Progenitor cell of endocrine pancreas (in vitro differentiated cells): ENCODE data around the gene ZNF491. TPM values are rescaled to one million over a fixed set of nuclear protein-coding genes. Genes with fewer than 3 reads are reported as not detected.
"Not testable (repeated sequence)": the region's sequence is repeated elsewhere in the genome, so short reads cannot be mapped to it uniquely, and the experiment has no call there.

ENCODE experiments used
- DNase-seq: peaks from one replicate; pipeline ENCODE4 v3.0.0; 2021; ENCODE audit warnings: low spot score; ENCODE audit not compliant: unreplicated experiment
- H3K27ac Mint-ChIP-seq: 2 replicates; pipeline ENCODE4 v1.8.0; 2021; ENCODE audit warnings: mild to moderate bottlenecking, moderate library complexity, mixed read lengths
- H3K27me3 Mint-ChIP-seq: 2 replicates; pipeline ENCODE4 v1.8.0; 2021; ENCODE audit warnings: mixed read lengths
- H3K36me3 Mint-ChIP-seq: 2 replicates; pipeline ENCODE4 v1.8.0; 2022; ENCODE audit warnings: mixed read lengths; ENCODE audit not compliant: insufficient read depth
- H3K4me1 Mint-ChIP-seq: 2 replicates; pipeline ENCODE4 v1.8.0; 2021; ENCODE audit warnings: low read depth, mixed read lengths
- H3K4me3 Mint-ChIP-seq: 2 replicates; pipeline ENCODE4 v1.8.0; 2021; ENCODE audit warnings: low read depth, mild to moderate bottlenecking, moderate library complexity, mixed read lengths
- H3K9me3 Mint-ChIP-seq: 2 replicates; pipeline ENCODE4 v1.8.0; 2021; ENCODE audit warnings: low read depth, mixed read lengths
- total RNA-seq: library from RNA; stranded (reverse); gene quantifications from 2 replicates; pipeline ENCODE4 v1.2.1, GENCODE V29; 2021
- TF ChIP-seq, protein P1 (sequence below): fragments of 200-600 bp; sonication (generic); IDR thresholded peaks from one replicate; pipeline ENCODE4 v1.5.0; 2021; ENCODE audit warnings: antibody characterized with exemption, mild to moderate bottlenecking; ENCODE audit not compliant: unreplicated experiment

The ZNF491 gene
- total RNA-seq, 1 donor from 2014 or later: 6.5 TPM

DNA sequence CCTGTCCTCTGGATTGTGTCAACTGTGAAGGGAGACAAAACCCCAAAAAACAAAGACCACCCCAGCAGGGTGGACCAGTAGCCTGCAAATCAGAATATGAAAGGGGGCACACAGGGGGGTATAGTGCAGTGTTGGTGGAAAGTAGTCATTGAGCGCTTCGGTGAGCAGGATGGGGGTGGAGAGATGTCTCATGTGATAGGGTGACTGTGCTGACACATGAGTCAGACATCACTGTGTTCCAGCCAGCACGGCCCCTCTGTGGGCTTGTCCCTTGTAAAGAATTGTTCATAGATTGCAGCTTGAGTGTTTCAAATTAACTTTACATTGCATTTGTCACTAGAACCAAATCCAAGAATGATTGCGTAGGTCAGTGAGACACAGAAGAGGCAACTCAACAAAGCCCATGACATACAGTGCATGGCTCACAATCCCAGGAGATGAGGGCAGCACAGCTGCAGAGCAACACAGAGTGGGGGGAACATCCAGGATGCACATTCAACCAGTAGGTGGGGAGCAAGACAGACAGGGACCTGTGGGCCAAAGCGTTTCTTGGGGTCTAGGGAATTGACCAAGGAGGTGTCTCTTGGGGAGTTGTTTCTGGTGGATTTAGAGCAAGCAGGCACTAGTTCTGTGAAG, 23.3 kb downstream of the ZNF491 start:
- Mint-ChIP-seq H3K36me3 (peaks cover 69% of the 10 kb centered on the region), H3K27me3 (no peaks in the 10 kb centered on the region), H3K4me1 (no peaks in the 10 kb centered on the region), H3K4me3 (peak overlapping the region; percentile 18), H3K27ac (no peak overlapping the region), H3K9me3 (peaks cover 33% of the 10 kb centered on the region)
- no peak for DNase-seq
- TF ChIP-seq, protein P1, sequence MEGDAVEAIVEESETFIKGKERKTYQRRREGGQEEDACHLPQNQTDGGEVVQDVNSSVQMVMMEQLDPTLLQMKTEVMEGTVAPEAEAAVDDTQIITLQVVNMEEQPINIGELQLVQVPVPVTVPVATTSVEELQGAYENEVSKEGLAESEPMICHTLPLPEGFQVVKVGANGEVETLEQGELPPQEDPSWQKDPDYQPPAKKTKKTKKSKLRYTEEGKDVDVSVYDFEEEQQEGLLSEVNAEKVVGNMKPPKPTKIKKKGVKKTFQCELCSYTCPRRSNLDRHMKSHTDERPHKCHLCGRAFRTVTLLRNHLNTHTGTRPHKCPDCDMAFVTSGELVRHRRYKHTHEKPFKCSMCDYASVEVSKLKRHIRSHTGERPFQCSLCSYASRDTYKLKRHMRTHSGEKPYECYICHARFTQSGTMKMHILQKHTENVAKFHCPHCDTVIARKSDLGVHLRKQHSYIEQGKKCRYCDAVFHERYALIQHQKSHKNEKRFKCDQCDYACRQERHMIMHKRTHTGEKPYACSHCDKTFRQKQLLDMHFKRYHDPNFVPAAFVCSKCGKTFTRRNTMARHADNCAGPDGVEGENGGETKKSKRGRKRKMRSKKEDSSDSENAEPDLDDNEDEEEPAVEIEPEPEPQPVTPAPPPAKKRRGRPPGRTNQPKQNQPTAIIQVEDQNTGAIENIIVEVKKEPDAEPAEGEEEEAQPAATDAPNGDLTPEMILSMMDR: no peak

DNA sequence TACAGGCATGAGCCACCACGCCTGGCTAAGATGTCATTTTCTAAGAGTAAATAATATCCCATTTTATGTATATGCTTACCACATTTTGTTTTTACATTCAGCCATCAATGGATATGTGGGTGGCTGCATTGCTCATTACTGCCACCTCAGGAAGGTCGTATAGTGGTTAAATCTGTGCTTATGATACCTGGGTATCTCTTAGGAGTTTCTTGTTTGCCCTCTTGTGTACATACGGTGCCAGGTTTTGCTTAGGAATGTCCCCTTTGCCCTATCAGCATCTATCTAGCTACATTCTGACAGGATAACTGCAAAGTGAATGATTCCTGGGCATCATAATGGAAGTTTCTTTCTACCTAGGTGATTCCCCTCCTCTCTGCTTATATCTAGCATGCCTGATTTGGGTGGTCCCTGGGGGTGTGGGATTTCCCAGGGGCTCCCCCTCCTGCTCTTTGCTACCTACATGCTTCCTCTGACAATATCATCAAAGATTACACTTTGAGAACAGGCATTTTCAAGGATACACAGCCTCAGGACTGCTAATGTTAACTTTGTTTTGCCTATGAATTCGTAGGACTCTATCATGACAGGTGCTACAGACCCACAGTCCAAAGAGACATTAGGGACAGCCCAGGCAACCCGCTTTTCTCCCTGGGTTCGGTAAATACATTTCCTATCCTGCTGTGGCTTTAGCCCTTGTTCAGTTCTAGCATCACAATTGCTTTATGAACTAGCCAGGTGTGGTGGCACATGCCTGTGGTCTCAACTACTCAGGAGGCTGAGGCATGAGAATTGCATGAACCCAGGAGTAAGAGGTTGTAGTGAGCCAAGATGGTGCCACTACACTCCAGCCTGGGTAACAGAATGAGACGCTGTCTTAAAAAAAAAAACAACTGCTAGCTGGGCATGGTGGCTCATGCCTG, 30.9 kb downstream of the ZNF491 start:
- Mint-ChIP-seq H3K9me3 (peaks cover 56% of the 10 kb centered on the region), H3K36me3 (peaks cover 86% of the 10 kb centered on the region)
- H3K27me3 Mint-ChIP-seq, H3K4me3 Mint-ChIP-seq, DNase-seq, H3K27ac Mint-ChIP-seq, H3K4me1 Mint-ChIP-seq: not testable (repeated sequence)

DNA sequence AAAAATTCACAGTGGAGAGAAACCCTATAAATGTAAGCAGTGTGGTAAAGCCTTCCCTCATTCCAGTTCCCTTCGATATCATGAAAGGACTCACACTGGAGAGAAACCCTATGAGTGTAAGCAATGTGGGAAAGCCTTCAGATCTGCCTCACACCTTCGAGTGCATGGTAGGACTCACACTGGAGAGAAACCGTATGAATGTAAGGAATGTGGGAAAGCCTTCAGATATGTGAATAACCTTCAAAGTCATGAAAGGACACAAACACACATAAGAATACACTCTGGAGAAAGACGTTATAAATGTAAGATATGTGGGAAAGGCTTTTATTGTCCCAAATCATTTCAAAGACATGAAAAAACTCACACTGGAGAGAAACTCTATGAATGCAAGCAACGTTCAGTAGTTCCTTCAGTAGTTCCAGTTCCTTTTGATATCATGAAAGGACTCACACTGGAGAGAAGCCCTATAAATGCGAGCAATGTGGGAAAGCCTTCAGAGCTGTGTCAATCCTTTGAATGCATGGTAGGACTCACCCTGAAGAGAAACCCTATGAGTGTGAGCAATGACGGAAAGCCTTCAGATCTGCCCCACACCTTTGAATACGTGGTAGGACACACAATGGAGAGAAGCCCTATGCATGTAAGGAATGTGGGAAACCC, 34.1 kb downstream of the ZNF491 start:
- Mint-ChIP-seq H3K36me3 (peaks cover 81% of the 10 kb centered on the region), H3K9me3 (peaks cover 59% of the 10 kb centered on the region)
- TF ChIP-seq, protein P1: no peak

DNA sequence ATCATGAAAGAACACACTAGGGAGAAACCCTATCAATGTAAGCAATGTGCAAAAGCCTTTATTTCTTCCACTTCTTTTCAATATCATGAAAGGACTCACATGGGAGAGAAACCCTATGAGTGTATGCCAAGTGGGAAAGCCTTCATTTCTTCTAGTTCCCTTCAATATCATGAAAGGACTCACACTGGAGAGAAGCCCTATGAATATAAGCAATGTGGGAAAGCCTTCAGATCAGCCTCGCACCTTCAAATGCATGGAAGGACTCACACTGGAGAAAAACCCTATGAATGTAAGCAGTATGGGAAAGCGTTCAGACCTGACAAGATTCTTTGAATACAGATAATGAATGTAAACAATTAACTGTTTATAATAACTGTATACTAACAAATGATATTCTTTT, 35.2 kb downstream of the ZNF491 start:
- Mint-ChIP-seq H3K27ac (peak overlapping the region; percentile 69), H3K36me3 (peaks cover 72% of the 10 kb centered on the region), H3K27me3 (no peaks in the 10 kb centered on the region), H3K4me1 (no peaks in the 10 kb centered on the region), H3K9me3 (peaks cover 53% of the 10 kb centered on the region), H3K4me3 (no peak overlapping the region)
- TF ChIP-seq, protein P1: no peak
- DNase-seq: no peak

More for the DNA sequence above, 34.1 kb downstream of the ZNF491 start:
- DNase-seq: no peak
- H3K27ac Mint-ChIP-seq: peak overlapping the region; percentile 73
- no peak overlapping the region for H3K4me3 Mint-ChIP-seq
- H3K27me3 Mint-ChIP-seq: no peaks in the 10 kb centered on the region
- no peaks in the 10 kb centered on the region for H3K4me1 Mint-ChIP-seq

DNA sequence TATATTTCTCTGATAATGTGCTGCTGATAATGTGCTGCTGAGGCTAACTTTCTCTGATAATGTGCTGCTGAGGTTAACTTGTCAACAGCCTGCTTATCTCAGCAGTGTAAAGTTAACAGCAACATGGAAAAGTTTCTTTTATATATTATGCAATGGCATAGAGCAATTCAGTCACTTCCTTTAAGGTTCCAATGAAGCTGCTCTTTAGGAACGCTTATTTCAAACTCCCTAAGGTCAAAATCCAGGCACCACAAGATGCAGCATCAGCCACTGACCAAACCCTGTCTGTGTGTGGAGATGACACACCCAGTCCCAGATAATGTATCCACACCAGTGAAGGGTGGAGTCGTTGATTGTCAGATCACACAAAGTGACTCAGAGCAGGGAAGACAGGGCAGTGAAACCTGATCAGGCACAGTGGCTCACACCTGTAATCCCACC, 37.3 kb downstream of the ZNF491 start:
- not testable (repeated sequence) for DNase-seq, H3K27me3 Mint-ChIP-seq, H3K4me1 Mint-ChIP-seq, H3K4me3 Mint-ChIP-seq, H3K27ac Mint-ChIP-seq
- Mint-ChIP-seq H3K9me3 (peaks cover 51% of the 10 kb centered on the region), H3K36me3 (peaks cover 52% of the 10 kb centered on the region)

DNA sequence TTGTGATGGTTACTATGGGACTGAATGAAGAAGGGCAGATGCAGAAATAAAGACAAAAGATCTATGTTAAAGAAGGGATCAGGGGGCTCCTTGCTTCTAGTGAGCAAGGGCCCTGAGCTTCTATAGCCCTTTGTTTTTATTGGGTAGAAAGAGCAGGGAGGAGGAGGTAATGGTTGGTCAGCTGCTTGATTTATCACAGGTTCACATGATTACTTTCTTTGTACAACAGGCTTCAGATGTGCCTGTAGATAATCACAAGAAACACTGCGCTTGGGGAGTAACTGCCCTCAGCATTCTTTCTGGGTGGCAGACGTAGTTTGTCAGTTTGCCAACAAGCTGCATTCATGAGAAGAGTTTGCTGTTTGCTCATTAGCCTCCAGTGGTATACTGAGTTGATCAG, 45.4 kb downstream of the ZNF491 start:
- H3K4me1 Mint-ChIP-seq: no peaks in the 10 kb centered on the region
- no peak overlapping the region for H3K4me3 Mint-ChIP-seq
- H3K27ac Mint-ChIP-seq: no peak overlapping the region
- H3K27me3 Mint-ChIP-seq: peaks cover 3% of the 10 kb centered on the region
- DNase-seq: no peak
- TF ChIP-seq, protein P1: no peak
- H3K9me3 Mint-ChIP-seq: peaks cover 28% of the 10 kb centered on the region
- peaks cover 1% of the 10 kb centered on the region for H3K36me3 Mint-ChIP-seq

DNA sequence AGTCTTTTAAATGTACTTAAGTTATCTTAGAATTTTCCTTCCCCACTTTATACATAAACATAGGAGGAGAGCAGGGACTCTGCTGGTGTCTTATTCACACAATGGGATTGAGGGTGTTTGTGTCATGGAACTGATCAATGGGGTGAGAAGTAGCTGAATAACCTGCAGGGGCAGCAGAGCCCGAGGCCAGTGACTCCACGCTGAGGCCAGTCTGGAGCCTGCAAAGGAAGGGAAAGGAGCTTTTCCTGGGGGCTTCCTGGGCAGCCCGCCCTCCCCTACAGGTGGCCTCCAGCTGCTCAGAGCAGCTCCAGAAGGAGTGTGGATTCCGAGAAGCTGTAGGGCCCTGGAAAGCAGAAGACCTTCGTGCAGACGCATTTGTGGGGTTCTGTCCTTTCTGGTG, 49.3 kb downstream of the ZNF491 start:
- not testable (repeated sequence) for H3K27ac Mint-ChIP-seq

More for the DNA sequence above, 49.3 kb downstream of the ZNF491 start:
- not testable (repeated sequence) for H3K27me3 Mint-ChIP-seq, DNase-seq, H3K4me3 Mint-ChIP-seq, H3K4me1 Mint-ChIP-seq, H3K36me3 Mint-ChIP-seq
- peaks cover 15% of the 10 kb centered on the region for H3K9me3 Mint-ChIP-seq
